GM19099 (cell line): Measurements from ENCODE around the gene CTNND2.

Source experiments
- POLR2A ChIP-seq: IDR thresholded peaks from 3 replicates; pipeline ENCODE4 v1.6.1; 2011; ENCODE audit warnings: low read depth; ENCODE audit not compliant: insufficient read length; ENCODE audit errors: extremely low read depth

Gene CTNND2

GRCh38 chr5:11520241-11520930 is 383.9 kb downstream of the CTNND2 start:
- TF ChIP-seq POLR2A, result no peak

GRCh38 chr5:11519236-11519635 is 385.0 kb downstream of the CTNND2 start:
- no peak for TF ChIP-seq POLR2A

GRCh38 chr5:11518676-11519075 is 385.6 kb downstream of the CTNND2 start:
- TF ChIP-seq POLR2A, result no peak

- TF ChIP-seq POLR2A, result no peak
Observed at GRCh38 chr5:11514705-11515432, 389.4 kb downstream of the CTNND2 start.

GRCh38 chr5:11511878-11512277 is 392.4 kb downstream of the CTNND2 start:
- no peak for TF ChIP-seq POLR2A

GRCh38 chr5:11510889-11511288 is 393.4 kb downstream of the CTNND2 start:
- no peak for TF ChIP-seq POLR2A

- no peak for TF ChIP-seq POLR2A
Observed at GRCh38 chr5:11509793-11510192, 394.5 kb downstream of the CTNND2 start.

- no peak for TF ChIP-seq POLR2A
Observed at GRCh38 chr5:11507156-11507910, 396.9 kb downstream of the CTNND2 start.

GRCh38 chr5:11504886-11505193 is 399.4 kb downstream of the CTNND2 start:
- TF ChIP-seq POLR2A, result no peak

GRCh38 chr5:11504065-11504885 is 400.0 kb downstream of the CTNND2 start:
- no peak for TF ChIP-seq POLR2A

- TF ChIP-seq POLR2A, result no peak
Observed at GRCh38 chr5:11502783-11503182, 401.5 kb downstream of the CTNND2 start.

- TF ChIP-seq POLR2A, result no peak
Observed at GRCh38 chr5:11497651-11498050, 406.6 kb downstream of the CTNND2 start.

- no peak for TF ChIP-seq POLR2A
Observed at GRCh38 chr5:11496137-11496719, 408.0 kb downstream of the CTNND2 start.

GRCh38 chr5:11494340-11494739 is 409.9 kb downstream of the CTNND2 start:
- no peak for TF ChIP-seq POLR2A
